Stimulated activated CD4-positive, alpha-beta T cell treated with anti-CD3 and anti-CD28 coated beads, Interleukin-4, amount 100 ng/mL, for 24 hours (primary cell): ENCODE measurements around the gene PHKB.

Experiments used
- DNase-seq: peaks from one replicate; pipeline ENCODE4 v3.0.0-alpha.2; 2020

PHKB gene

GRCh38 chr16:47734987-47735594 is 274.0 kb downstream of the PHKB start:
- DNase-seq: no peak

- DNase-seq: no peak
Measured at GRCh38 chr16:47750371-47750770, 289.2 kb downstream of the PHKB start.
